GM23338 (cell line): ENCODE results near the gene LGALS3. TPM values are rescaled to one million over a fixed set of nuclear protein-coding genes. Genes with fewer than 3 reads are reported as not detected.

Experiments used
- ATAC-seq: fragments of 200-7000 bp; cut with Tn5 transposase; 3 replicates; pipeline ENCODE4 v1.9.1; 2020
- DNase-seq: peaks from one replicate; pipeline ENCODE4 v3.0.0-alpha.2; 2015; ENCODE audit warnings: low spot score
- H2AFZ ChIP-seq: fragments of 200-600 bp; sonication (generic); 2 replicates; pipeline ENCODE4 v1.8.0; 2016; ENCODE audit warnings: antibody characterized with exemption, mild to moderate bottlenecking, moderate library complexity
- H3F3A ChIP-seq: fragments of 200-600 bp; sonication (generic); replicated peaks from 2 replicates; pipeline ENCODE4 v1.8.0; 2017; ENCODE audit warnings: antibody characterized with exemption, mixed run types, low read depth
- H3K27ac ChIP-seq: fragments of 200-600 bp; sonication (generic); 2 replicates; pipeline ENCODE4 v1.6.1; 2016; ENCODE audit warnings: low read depth
- H3K27me3 ChIP-seq: fragments of 200-600 bp; sonication (generic); 2 replicates; pipeline ENCODE4 v1.8.0; 2016; ENCODE audit warnings: mild to moderate bottlenecking, mixed run types, moderate library complexity; ENCODE audit not compliant: insufficient read depth
- H3K36me3 ChIP-seq: fragments of 200-600 bp; sonication (generic); 2 replicates; pipeline ENCODE4 v1.8.0; 2016; ENCODE audit warnings: mild to moderate bottlenecking; ENCODE audit not compliant: insufficient read depth
- H3K4me1 ChIP-seq: fragments of 200-600 bp; sonication (generic); 2 replicates; pipeline ENCODE4 v1.8.0; 2016; ENCODE audit warnings: mild to moderate bottlenecking, moderate library complexity; ENCODE audit not compliant: insufficient read depth
- H3K4me2 ChIP-seq: fragments of 200-600 bp; sonication (generic); 2 replicates; pipeline ENCODE4 v1.7.1; 2017; ENCODE audit warnings: mixed run types
- H3K4me3 ChIP-seq: fragments of 200-600 bp; sonication (generic); 2 replicates; pipeline ENCODE4 v1.6.1; 2016; ENCODE audit warnings: mixed run types
- H3K79me2 ChIP-seq: fragments of 200-600 bp; sonication (generic); replicated peaks from 2 replicates; pipeline ENCODE4 v1.8.0; 2017; ENCODE audit warnings: mild to moderate bottlenecking; ENCODE audit not compliant: insufficient read depth
- H3K9me2 ChIP-seq: fragments of 200-600 bp; sonication (generic); 2 replicates; pipeline ENCODE4 v1.8.0; 2017; ENCODE audit not compliant: insufficient read depth
- H4K20me1 ChIP-seq: fragments of 200-600 bp; sonication (generic); replicated peaks from 2 replicates; pipeline ENCODE4 v1.8.0; 2017; ENCODE audit warnings: mild to moderate bottlenecking; ENCODE audit not compliant: insufficient read depth
- H3K27ac Mint-ChIP-seq: 2 replicates; pipeline ENCODE4 v1.8.0; 2020; ENCODE audit warnings: inconsistent platforms, mild to moderate bottlenecking, moderate library complexity, mixed read lengths
- H3K27me3 Mint-ChIP-seq: 3 replicates; pipeline ENCODE4 v1.8.0; 2022; ENCODE audit warnings: low read depth, mild to moderate bottlenecking, moderate library complexity, mixed read lengths, inconsistent platforms; ENCODE audit not compliant: insufficient read depth, poor library complexity
- H3K36me3 Mint-ChIP-seq: 3 replicates; pipeline ENCODE4 v1.8.0; 2021; ENCODE audit warnings: low read depth, mild to moderate bottlenecking, inconsistent platforms, moderate library complexity, mixed read lengths
- H3K4me1 Mint-ChIP-seq: 3 replicates; pipeline ENCODE4 v1.8.0; 2020; ENCODE audit warnings: mild to moderate bottlenecking, inconsistent platforms, mixed read lengths
- H3K4me3 Mint-ChIP-seq: 3 replicates; pipeline ENCODE4 v1.8.0; 2021; ENCODE audit warnings: moderate library complexity, mild to moderate bottlenecking, inconsistent platforms, mixed read lengths
- H3K9me3 Mint-ChIP-seq: 3 replicates; pipeline ENCODE4 v1.8.0; 2020; ENCODE audit warnings: moderate library complexity, mild to moderate bottlenecking, inconsistent platforms, mixed read lengths
- CREB1 ChIP-seq: fragments of 250-450 bp; sonication (Bioruptor Pico); IDR thresholded peaks from 2 replicates; pipeline ENCODE4 v1.5.0; 2020; ENCODE audit warnings: low read depth, mild to moderate bottlenecking, moderate library complexity
- EZH2 ChIP-seq: fragments of 200-600 bp; sonication (generic); IDR thresholded peaks from one replicate; pipeline ENCODE4 v1.8.0; 2017; ENCODE audit warnings: antibody characterized with exemption, mild to moderate bottlenecking, low read depth; ENCODE audit not compliant: unreplicated experiment
- EZH2phosphoT487 ChIP-seq: fragments of 200-600 bp; sonication (generic); IDR thresholded peaks from one replicate; pipeline ENCODE4 v1.8.1; 2018; ENCODE audit warnings: antibody characterized with exemption; ENCODE audit not compliant: unreplicated experiment
- JUNB ChIP-seq: IDR thresholded peaks from one replicate; pipeline ENCODE4 v1.6.1; 2016; ENCODE audit warnings: antibody characterized with exemption; ENCODE audit not compliant: unreplicated experiment
- NANOG ChIP-seq: IDR thresholded peaks from 2 replicates; pipeline ENCODE4 v1.6.1; 2016; ENCODE audit warnings: antibody characterized with exemption, borderline replicate concordance
- POLR2AphosphoS5 ChIP-seq: IDR thresholded peaks from 2 replicates; pipeline ENCODE4 v1.6.1; 2016; ENCODE audit warnings: antibody characterized with exemption, low read depth
- STAT1 ChIP-seq: IDR thresholded peaks from one replicate; pipeline ENCODE4 v1.6.1; 2016; ENCODE audit warnings: antibody characterized with exemption; ENCODE audit not compliant: unreplicated experiment
- ZNF114 ChIP-seq: fragments of 250-450 bp; sonication (Bioruptor Pico); IDR thresholded peaks from 2 replicates; pipeline ENCODE4 v1.5.0; 2020; ENCODE audit warnings: mild to moderate bottlenecking, moderate library complexity
- ZNF331 ChIP-seq: fragments of 250-450 bp; sonication (Bioruptor Pico); IDR thresholded peaks from 2 replicates; pipeline ENCODE4 v1.5.0; 2020; ENCODE audit warnings: low read depth, mild to moderate bottlenecking, moderate library complexity
- polyA plus RNA-seq: library from polyadenylated mRNA; unstranded; fragments of >200 nt; fragmentation: Nextera tagmentation; extraction: Ambion mirVana; gene quantifications from 2 replicates; pipeline ENCODE4 v1.2.1, GENCODE V29; 2016
- total RNA-seq: library from RNA; depleted of rRNA; stranded (reverse); fragments of >200 nt; shearing (Covaris generic); gene quantifications from 2 replicates; pipeline ENCODE4 v1.2.3, GENCODE V29; 2014
- TF ChIP-seq, protein P1 (sequence below): IDR thresholded peaks from one replicate; pipeline ENCODE4 v1.6.1; 2018; ENCODE audit warnings: antibody characterized with exemption; ENCODE audit not compliant: unreplicated experiment
- TF ChIP-seq, protein P2 (sequence below): fragments of 250-450 bp; sonication (Bioruptor Pico); IDR thresholded peaks from 2 replicates; pipeline ENCODE4 v1.5.0; 2020; ENCODE audit warnings: mild to moderate bottlenecking, moderate library complexity
- TF ChIP-seq, protein P3 (sequence below): IDR thresholded peaks from 2 replicates; pipeline ENCODE4 v1.6.1; 2016; ENCODE audit warnings: antibody characterized with exemption

LGALS3 gene
- total and polyA plus RNA-seq, 2 experiments from 2014 or later, result 7.2 to 10.9 TPM

DNA sequence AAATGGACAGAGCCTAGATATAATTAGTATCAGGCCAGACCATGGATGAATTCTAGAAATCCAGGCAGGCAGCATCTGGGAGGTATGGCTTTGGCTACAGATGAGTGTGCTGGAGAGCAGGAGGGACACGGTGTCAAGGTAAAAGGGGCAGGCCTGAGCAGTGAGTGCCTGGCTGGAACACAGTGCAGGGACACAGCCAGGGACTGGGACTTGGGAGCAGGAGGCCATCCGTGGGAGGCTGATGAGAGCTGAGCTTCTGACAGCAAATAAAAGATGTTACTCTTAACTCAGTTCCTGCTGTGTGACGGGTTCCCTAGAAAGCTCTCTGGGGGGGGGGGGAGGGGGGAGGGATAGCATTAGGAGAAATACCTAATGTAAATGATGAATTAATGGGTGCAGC lies 13.6 kb upstream of the LGALS3 start (continued):
- TF ChIP-seq, protein P1, sequence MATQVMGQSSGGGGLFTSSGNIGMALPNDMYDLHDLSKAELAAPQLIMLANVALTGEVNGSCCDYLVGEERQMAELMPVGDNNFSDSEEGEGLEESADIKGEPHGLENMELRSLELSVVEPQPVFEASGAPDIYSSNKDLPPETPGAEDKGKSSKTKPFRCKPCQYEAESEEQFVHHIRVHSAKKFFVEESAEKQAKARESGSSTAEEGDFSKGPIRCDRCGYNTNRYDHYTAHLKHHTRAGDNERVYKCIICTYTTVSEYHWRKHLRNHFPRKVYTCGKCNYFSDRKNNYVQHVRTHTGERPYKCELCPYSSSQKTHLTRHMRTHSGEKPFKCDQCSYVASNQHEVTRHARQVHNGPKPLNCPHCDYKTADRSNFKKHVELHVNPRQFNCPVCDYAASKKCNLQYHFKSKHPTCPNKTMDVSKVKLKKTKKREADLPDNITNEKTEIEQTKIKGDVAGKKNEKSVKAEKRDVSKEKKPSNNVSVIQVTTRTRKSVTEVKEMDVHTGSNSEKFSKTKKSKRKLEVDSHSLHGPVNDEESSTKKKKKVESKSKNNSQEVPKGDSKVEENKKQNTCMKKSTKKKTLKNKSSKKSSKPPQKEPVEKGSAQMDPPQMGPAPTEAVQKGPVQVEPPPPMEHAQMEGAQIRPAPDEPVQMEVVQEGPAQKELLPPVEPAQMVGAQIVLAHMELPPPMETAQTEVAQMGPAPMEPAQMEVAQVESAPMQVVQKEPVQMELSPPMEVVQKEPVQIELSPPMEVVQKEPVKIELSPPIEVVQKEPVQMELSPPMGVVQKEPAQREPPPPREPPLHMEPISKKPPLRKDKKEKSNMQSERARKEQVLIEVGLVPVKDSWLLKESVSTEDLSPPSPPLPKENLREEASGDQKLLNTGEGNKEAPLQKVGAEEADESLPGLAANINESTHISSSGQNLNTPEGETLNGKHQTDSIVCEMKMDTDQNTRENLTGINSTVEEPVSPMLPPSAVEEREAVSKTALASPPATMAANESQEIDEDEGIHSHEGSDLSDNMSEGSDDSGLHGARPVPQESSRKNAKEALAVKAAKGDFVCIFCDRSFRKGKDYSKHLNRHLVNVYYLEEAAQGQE, result no peak
- no peak for TF ChIP-seq NANOG
- no peak for TF ChIP-seq POLR2AphosphoS5

DNA sequence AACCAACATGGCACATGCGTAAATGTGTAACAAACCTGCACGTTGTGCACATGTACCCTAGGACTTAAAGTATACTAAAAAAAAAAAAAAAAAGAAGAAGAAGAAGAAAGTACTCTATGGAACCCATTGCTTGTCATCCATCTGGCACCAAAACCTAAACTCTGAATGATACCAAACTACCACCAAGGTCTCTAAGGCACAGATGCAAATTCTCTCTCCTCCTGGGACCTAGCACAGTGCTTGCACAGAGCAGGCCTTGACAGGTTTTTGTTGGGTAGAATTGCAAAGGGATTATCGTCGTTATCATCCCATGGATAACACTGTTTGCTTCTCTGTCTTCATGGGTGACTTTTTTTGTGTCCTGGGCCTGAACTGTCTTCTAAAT lies 13.2 kb upstream of the LGALS3 start:
- H3K27ac ChIP-seq, result no peak overlapping the region
- ATAC-seq, result no peak
- no peaks in the 10 kb centered on the region for H3K27me3 ChIP-seq
- Mint-ChIP-seq H3K36me3 (no peaks in the 10 kb centered on the region), H3K9me3 (no peaks in the 10 kb centered on the region), H3K27ac (no peak overlapping the region), H3K4me1 (peaks cover 10% of the 10 kb centered on the region), H3K4me3 (no peak overlapping the region; the same call in 2 of the 3 replicates), H3K27me3 (peaks cover 8% of the 10 kb centered on the region)
- no peak overlapping the region for H3K4me3 ChIP-seq
- no peaks in the 10 kb centered on the region for H4K20me1 ChIP-seq
- H3K36me3 ChIP-seq, result no peaks in the 10 kb centered on the region
- no peaks in the 10 kb centered on the region for H3K4me1 ChIP-seq
- H3K9me2 ChIP-seq, result no peaks in the 10 kb centered on the region
- no peak overlapping the region for H3K4me2 ChIP-seq
- H3F3A ChIP-seq, result no peaks in the 10 kb centered on the region
- no peak overlapping the region for H2AFZ ChIP-seq
- no peaks in the 10 kb centered on the region for H3K79me2 ChIP-seq
- DNase-seq, result no peak
- TF ChIP-seq ZNF114 (CRISPR knock-in tag) (no peak), ZNF331 (no peak), CREB1 (CRISPR knock-in tag) (no peak), EZH2phosphoT487 (no peak), JUNB (no peak), STAT1 (no peak), POLR2AphosphoS5 (no peak), EZH2 (no peak)
- TF ChIP-seq, protein P1, result no peak
- TF ChIP-seq, protein P2, sequence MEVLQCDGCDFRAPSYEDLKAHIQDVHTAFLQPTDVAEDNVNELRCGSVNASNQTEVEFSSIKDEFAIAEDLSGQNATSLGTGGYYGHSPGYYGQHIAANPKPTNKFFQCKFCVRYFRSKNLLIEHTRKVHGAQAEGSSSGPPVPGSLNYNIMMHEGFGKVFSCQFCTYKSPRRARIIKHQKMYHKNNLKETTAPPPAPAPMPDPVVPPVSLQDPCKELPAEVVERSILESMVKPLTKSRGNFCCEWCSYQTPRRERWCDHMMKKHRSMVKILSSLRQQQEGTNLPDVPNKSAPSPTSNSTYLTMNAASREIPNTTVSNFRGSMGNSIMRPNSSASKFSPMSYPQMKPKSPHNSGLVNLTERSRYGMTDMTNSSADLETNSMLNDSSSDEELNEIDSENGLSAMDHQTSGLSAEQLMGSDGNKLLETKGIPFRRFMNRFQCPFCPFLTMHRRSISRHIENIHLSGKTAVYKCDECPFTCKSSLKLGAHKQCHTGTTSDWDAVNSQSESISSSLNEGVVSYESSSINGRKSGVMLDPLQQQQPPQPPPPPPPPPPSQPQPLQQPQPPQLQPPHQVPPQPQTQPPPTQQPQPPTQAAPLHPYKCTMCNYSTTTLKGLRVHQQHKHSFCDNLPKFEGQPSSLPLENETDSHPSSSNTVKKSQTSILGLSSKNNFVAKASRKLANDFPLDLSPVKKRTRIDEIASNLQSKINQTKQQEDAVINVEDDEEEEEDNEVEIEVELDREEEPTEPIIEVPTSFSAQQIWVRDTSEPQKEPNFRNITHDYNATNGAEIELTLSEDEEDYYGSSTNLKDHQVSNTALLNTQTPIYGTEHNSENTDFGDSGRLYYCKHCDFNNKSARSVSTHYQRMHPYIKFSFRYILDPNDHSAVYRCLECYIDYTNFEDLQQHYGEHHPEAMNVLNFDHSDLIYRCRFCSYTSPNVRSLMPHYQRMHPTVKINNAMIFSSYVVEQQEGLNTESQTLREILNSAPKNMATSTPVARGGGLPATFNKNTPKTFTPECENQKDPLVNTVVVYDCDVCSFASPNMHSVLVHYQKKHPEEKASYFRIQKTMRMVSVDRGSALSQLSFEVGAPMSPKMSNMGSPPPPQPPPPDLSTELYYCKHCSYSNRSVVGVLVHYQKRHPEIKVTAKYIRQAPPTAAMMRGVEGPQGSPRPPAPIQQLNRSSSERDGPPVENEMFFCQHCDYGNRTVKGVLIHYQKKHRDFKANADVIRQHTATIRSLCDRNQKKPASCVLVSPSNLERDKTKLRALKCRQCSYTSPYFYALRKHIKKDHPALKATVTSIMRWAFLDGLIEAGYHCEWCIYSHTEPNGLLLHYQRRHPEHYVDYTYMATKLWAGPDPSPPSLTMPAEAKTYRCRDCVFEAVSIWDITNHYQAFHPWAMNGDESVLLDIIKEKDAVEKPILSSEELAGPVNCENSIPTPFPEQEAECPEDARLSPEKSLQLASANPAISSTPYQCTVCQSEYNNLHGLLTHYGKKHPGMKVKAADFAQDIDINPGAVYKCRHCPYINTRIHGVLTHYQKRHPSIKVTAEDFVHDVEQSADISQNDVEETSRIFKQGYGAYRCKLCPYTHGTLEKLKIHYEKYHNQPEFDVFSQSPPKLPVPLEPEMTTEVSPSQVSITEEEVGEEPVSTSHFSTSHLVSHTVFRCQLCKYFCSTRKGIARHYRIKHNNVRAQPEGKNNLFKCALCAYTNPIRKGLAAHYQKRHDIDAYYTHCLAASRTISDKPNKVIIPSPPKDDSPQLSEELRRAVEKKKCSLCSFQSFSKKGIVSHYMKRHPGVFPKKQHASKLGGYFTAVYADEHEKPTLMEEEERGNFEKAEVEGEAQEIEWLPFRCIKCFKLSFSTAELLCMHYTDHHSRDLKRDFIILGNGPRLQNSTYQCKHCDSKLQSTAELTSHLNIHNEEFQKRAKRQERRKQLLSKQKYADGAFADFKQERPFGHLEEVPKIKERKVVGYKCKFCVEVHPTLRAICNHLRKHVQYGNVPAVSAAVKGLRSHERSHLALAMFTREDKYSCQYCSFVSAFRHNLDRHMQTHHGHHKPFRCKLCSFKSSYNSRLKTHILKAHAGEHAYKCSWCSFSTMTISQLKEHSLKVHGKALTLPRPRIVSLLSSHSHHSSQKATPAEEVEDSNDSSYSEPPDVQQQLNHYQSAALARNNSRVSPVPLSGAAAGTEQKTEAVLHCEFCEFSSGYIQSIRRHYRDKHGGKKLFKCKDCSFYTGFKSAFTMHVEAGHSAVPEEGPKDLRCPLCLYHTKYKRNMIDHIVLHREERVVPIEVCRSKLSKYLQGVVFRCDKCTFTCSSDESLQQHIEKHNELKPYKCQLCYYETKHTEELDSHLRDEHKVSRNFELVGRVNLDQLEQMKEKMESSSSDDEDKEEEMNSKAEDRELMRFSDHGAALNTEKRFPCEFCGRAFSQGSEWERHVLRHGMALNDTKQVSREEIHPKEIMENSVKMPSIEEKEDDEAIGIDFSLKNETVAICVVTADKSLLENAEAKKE (CRISPR knock-in tag), result no peak
- TF ChIP-seq, protein P3, sequence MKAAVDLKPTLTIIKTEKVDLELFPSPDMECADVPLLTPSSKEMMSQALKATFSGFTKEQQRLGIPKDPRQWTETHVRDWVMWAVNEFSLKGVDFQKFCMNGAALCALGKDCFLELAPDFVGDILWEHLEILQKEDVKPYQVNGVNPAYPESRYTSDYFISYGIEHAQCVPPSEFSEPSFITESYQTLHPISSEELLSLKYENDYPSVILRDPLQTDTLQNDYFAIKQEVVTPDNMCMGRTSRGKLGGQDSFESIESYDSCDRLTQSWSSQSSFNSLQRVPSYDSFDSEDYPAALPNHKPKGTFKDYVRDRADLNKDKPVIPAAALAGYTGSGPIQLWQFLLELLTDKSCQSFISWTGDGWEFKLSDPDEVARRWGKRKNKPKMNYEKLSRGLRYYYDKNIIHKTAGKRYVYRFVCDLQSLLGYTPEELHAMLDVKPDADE, result no peak
